C4-2B (cell line): ENCODE results near the gene FOXO6.

Experiments
- CTCF ChIP-seq: fragments of 450-650 bp; conservative IDR thresholded peaks from 2 replicates; pipeline ENCODE4 v1.5.1; 2017; ENCODE audit warnings: mild to moderate bottlenecking
- ZFX ChIP-seq: fragments of 450-650 bp; IDR thresholded peaks from 2 replicates; pipeline ENCODE4 v1.6.1; 2017

- TF ChIP-seq CTCF (no peak), ZFX (no peak)
Measured at GRCh38 chr1:41377397-41377796, 16.2 kb downstream of the FOXO6 start.
